Epithelial cell of esophagus (primary cell): Measurements from ENCODE around the gene MACROD2.

Source experiments
- DNase-seq: peaks from one replicate; pipeline ENCODE4 v3.0.0; 2010; ENCODE audit warnings: low read depth
- H3K4me3 ChIP-seq: 2 replicates; pipeline ENCODE4 v1.5.1; 2011; ENCODE audit warnings: mild to moderate bottlenecking, low read length, control low read depth
- TF ChIP-seq, protein P1 (sequence below): IDR thresholded peaks from 2 replicates; pipeline ENCODE4 v1.5.1; 2011; ENCODE audit warnings: low read depth, mild to moderate bottlenecking, low read length, control low read depth, inconsistent platforms; ENCODE audit not compliant: insufficient read depth; ENCODE audit errors: missing control alignments

The MACROD2 gene

DNA sequence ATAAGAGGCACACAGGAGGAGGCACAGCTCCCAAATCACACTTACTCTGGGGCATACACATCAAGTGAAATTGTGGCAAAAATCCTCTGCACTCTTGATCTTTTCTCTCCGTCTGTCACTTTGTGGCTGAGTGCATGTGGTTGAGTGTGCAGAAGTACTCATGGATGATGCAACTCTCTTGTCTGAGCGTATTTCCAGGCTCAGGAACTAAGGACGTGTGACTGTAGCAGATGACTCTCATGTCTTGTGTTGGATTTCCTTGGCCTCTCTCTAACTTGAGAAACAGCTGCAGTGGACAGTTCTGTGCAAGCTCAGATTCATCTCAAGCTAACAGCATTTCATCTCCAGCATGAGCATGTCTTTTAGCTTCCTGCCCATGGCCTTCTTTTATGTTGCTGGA is 587.5 kb downstream of the MACROD2 start:
- H3K4me3 ChIP-seq: no peak overlapping the region
- DNase-seq: peak; percentile 90
- TF ChIP-seq, protein P1, sequence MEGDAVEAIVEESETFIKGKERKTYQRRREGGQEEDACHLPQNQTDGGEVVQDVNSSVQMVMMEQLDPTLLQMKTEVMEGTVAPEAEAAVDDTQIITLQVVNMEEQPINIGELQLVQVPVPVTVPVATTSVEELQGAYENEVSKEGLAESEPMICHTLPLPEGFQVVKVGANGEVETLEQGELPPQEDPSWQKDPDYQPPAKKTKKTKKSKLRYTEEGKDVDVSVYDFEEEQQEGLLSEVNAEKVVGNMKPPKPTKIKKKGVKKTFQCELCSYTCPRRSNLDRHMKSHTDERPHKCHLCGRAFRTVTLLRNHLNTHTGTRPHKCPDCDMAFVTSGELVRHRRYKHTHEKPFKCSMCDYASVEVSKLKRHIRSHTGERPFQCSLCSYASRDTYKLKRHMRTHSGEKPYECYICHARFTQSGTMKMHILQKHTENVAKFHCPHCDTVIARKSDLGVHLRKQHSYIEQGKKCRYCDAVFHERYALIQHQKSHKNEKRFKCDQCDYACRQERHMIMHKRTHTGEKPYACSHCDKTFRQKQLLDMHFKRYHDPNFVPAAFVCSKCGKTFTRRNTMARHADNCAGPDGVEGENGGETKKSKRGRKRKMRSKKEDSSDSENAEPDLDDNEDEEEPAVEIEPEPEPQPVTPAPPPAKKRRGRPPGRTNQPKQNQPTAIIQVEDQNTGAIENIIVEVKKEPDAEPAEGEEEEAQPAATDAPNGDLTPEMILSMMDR: no peak

GRCh38 chr20:14583413-14583812 is 588.1 kb downstream of the MACROD2 start:
- TF ChIP-seq, protein P1: no peak
- DNase-seq: peak; percentile 96
- H3K4me3 ChIP-seq: no peak overlapping the region

GRCh38 chr20:14589383-14589782 is 594.1 kb downstream of the MACROD2 start:
- DNase-seq: no peak

GRCh38 chr20:14595051-14595450 is 599.7 kb downstream of the MACROD2 start:
- no peak for DNase-seq
- H3K4me3 ChIP-seq: no peak overlapping the region
- TF ChIP-seq, protein P1: no peak

More at GRCh38 chr20:14589383-14589782, 594.1 kb downstream of the MACROD2 start:
- no peak overlapping the region for H3K4me3 ChIP-seq
- TF ChIP-seq, protein P1: no peak

GRCh38 chr20:14597206-14597715 is 601.9 kb downstream of the MACROD2 start:
- no peak for DNase-seq
- TF ChIP-seq, protein P1: no peak
- H3K4me3 ChIP-seq: no peak overlapping the region

DNA sequence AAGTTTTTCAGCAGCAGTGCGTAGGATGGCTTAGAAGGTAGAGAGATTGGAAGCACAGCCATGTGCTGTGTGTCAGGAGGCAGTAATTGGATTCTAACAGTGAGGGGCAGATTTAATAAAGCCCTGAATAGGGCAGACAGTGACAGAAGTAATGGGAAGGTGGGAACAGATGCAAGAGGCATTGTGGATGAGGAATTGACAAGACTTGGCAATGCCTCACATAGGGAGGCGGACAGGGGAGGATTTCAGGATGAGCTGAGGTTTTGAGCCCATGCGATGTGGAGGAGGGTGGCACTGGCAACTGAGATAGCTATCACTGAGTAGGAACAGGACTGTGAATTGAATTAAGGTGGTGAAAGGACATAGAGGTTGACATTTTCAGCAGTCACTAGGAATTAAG is 604.3 kb downstream of the MACROD2 start:
- no peak overlapping the region for H3K4me3 ChIP-seq
- DNase-seq: no peak
- TF ChIP-seq, protein P1: no peak

GRCh38 chr20:14600527-14600926 is 605.2 kb downstream of the MACROD2 start:
- H3K4me3 ChIP-seq: no peak overlapping the region
- no peak for DNase-seq

More at GRCh38 chr20:14600527-14600926, 605.2 kb downstream of the MACROD2 start:
- TF ChIP-seq, protein P1: no peak
